HepG2 (cell line): ENCODE data around the gene OAS1. TPM values are rescaled to one million over a fixed set of nuclear protein-coding genes. Genes with fewer than 3 reads are reported as not detected.

Experiments used
- ATAC-seq: fragments of 200-7000 bp; cut with Tn5 transposase; 3 replicates; pipeline ENCODE4 v1.9.1; 2020; ENCODE audit warnings: mild to moderate bottlenecking, moderate library complexity
- BruUV-seq: library from RNA; stranded (reverse); fragments of 400-500 nt; replicated peaks from 2 replicates; lab custom pipeline; 2021; lab: Mats Ljungman, UMichigan
- CTCF ChIA-PET: fragments of 300-600 bp; formaldehyde crosslinking; extraction: SDS; loops from one replicate; lab custom pipeline; 2021; ENCODE audit warnings: low total read pairs, inconsistent platforms, low intra/inter-chr PET ratio; lab: Yijun Ruan, JAX
- POLR2A ChIA-PET: fragments of 350-600 bp; sonication (Branson Sonifier 250); formaldehyde crosslinking; loops from one replicate; lab custom pipeline; 2020; ENCODE audit warnings: antibody characterized with exemption, inconsistent platforms; lab: Yijun Ruan, JAX
- DNase-seq: peaks from one replicate; pipeline ENCODE4 v3.0.0-alpha.2; 2015; ENCODE audit warnings: low spot score
- FAIRE-seq: peaks from 3 replicates; lab custom pipeline; 2011; peaks lifted over from hg19 to GRCh38; lab: Jason Lieb, UNC
- H2AFZ ChIP-seq: one replicate; pipeline ENCODE4 v1.6.1; 2011; ENCODE audit warnings: low read length, inconsistent platforms
- H3K27ac ChIP-seq: fragments of 300-600 bp; 3 replicates; pipeline ENCODE4 v1.8.0; 2011; ENCODE audit warnings: mixed run types, mild to moderate bottlenecking, mixed read lengths, low read length, inconsistent platforms; ENCODE audit not compliant: insufficient read depth; ENCODE audit errors: extremely low read length
- H3K27me3 ChIP-seq, 2 experiments: fragments of 200-600 bp in 1 of 2; 2 replicates in 1 of 2; 3 replicates in 1 of 2; pipeline versions ENCODE4 v1.6.0 to v1.8.0; 2011; ENCODE audit warnings: low read length in 2 of 2, mild to moderate bottlenecking in 2 of 2, moderate library complexity in 2 of 2, inconsistent platforms in 1 of 2; ENCODE audit not compliant: insufficient read depth in 2 of 2, control insufficient read depth in 1 of 2
- H3K36me3 ChIP-seq, 2 experiments: fragments of 200-600 bp in 1 of 2; replicated peaks in 1 of 2; 2 replicates in 1 of 2; 3 replicates in 1 of 2; pipeline versions ENCODE4 v1.5.1 to v1.8.0; 2011; ENCODE audit warnings: low read length in 2 of 2, inconsistent platforms in 1 of 2; ENCODE audit not compliant: insufficient read depth in 2 of 2, control insufficient read depth in 1 of 2
- H3K4me1 ChIP-seq: 2 replicates; pipeline ENCODE4 v1.5.1; 2012; ENCODE audit warnings: low read length, inconsistent platforms; ENCODE audit not compliant: insufficient read depth
- H3K4me2 ChIP-seq: 2 replicates; pipeline ENCODE4 v1.6.0; 2011; ENCODE audit warnings: low read depth, low read length, inconsistent platforms
- H3K4me3 ChIP-seq, 3 experiments: fragments of 200-600 bp in 1 of 3; sonication (generic), shearing (Covaris generic) in 1 of 3; replicated peaks in 1 of 3; 2 replicates each; pipeline ENCODE4 v1.5.1; 2011 to 2016; ENCODE audit warnings: low read length in 3 of 3, inconsistent platforms in 2 of 3, low read depth in 2 of 3, mild to moderate bottlenecking in 2 of 3, control low read depth in 1 of 3, mixed read lengths in 1 of 3; ENCODE audit not compliant: insufficient read depth in 1 of 3
- H3K79me2 ChIP-seq: one replicate; pipeline ENCODE4 v1.6.1; 2011; ENCODE audit warnings: low read length, inconsistent platforms; ENCODE audit not compliant: insufficient read depth
- H3K9ac ChIP-seq: 2 replicates; pipeline ENCODE4 v1.6.0; 2011; ENCODE audit warnings: mild to moderate bottlenecking, low read depth, low read length, inconsistent platforms; ENCODE audit not compliant: insufficient read depth
- H3K9me3 ChIP-seq: 2 replicates; pipeline ENCODE4 v1.5.1; 2012; ENCODE audit warnings: mild to moderate bottlenecking, low read length
- H4K20me1 ChIP-seq: 2 replicates; pipeline ENCODE4 v1.6.0; 2011; ENCODE audit warnings: inconsistent platforms, mild to moderate bottlenecking, low read length, moderate library complexity; ENCODE audit not compliant: insufficient read depth
- PPARG ChIP-seq: conservative IDR thresholded peaks from 2 replicates; pipeline ENCODE4 v1.6.1; 2016; ENCODE audit warnings: missing biosample characterization, missing genetic modification reagents
- ZBTB34 ChIP-seq: sonication (generic); formaldehyde crosslinking; IDR thresholded peaks from 2 replicates; pipeline ENCODE4 v1.8.0; 2022; ENCODE audit warnings: mild to moderate bottlenecking, missing genetic modification reagents
- ZC3H4 ChIP-seq: sonication (generic); formaldehyde crosslinking; IDR thresholded peaks from 2 replicates; pipeline ENCODE4 v1.4.0; 2020; ENCODE audit warnings: missing genetic modification reagents, borderline replicate concordance
- ZFP82 ChIP-seq: sonication (generic); formaldehyde crosslinking; IDR thresholded peaks from 2 replicates; pipeline ENCODE4 v1.5.1; 2020; ENCODE audit warnings: mild to moderate bottlenecking, missing genetic modification reagents, borderline replicate concordance
- ZNF784 ChIP-seq: sonication (generic); formaldehyde crosslinking; IDR thresholded peaks from 2 replicates; pipeline ENCODE4 v1.5.1; 2020; ENCODE audit warnings: missing genetic modification reagents, mild to moderate bottlenecking, borderline replicate concordance
- WGBS: methylation state at CpG from one replicate; pipeline ENCODE4 v1.1.6; 2017; ENCODE audit warnings: low lambda C conversion rate; 5-methylcytosine and 5-hydroxymethylcytosine counted together
- in situ Hi-C: cut with HindIII; loops from 2 replicates; pipeline ENCODE4 v1.10.0; 2017; ENCODE audit warnings: low pct_unique_long_range_greater_than_20kb; ENCODE audit not compliant: extremely low pct_ligation_motif_present
- intact Hi-C: fragments of 100-400 bp; cut with micrococcal nuclease; formaldehyde crosslinking; loops from one replicate; pipeline ENCODE4 v1.10.0; 2022; ENCODE audit not compliant: unreplicated experiment
- polyA plus RNA-seq, 8 experiments: library from polyadenylated mRNA; depleted of rRNA in 3 of 8; stranded (reverse) in 7 of 8; unstranded in 1 of 8; fragments of >200 nt; fragmentation: Illumina TruSeq in 4 of 8; extraction: Trizol in 4 of 8; gene quantifications; 2 replicates each; pipeline versions ENCODE4 v1.2.1 to v1.2.3, GENCODE V29; 2011 to 2016; ENCODE audit warnings: low read depth in 4 of 8, missing spikeins in 1 of 8, mixed read lengths in 1 of 8; ENCODE audit not compliant: insufficient read depth in 1 of 8
- total RNA-seq, 5 experiments: library from RNA; depleted of rRNA; stranded (reverse); fragments of >200 nt; fragmentation: Illumina TruSeq; extraction: Trizol; gene quantifications; 2 replicates each; pipeline ENCODE4 v1.2.3, GENCODE V29; 2016; ENCODE audit warnings: low read depth in 1 of 5

Gene OAS1
- total and polyA plus RNA-seq, 2 of the 13 experiments (the other 11 are each of a cell fraction or from before 2014, with no cell fraction given): 6.5 to 10.6 TPM

DNA sequence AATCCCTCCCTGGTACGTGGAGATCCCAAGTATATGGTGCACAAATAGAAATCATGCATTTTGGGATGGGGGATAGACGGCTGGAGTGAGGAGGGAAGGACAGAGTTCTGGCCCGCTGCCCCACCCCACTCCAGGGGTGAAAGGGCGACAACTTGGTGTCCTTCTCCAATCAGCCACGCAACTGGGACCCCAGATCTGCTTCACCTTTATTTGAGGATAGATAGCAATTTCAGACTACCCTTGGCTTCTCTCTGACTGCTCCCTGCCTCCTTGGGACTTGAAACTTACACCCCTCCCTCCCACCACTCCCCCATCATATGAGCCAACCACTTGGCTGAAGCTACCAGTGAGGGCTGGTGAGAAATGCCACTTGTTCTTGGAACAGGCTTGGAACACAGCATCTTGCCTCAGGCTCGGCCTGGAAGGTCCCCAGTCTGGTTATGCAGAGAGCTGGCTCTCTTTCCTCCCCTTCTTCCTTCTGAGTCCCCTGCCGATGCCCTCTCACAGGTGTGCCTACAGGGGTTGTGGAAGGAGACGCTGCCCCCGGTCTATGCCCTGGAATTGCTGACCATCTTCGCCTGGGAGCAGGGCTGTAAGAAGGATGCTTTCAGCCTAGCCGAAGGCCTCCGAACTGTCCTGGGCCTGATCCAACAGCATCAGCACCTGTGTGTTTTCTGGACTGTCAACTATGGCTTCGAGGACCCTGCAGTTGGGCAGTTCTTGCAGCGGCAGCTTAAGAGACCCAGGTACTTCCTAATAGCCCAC, 39.7 kb downstream of the OAS1 start:
- Histone ChIP-seq H3K27me3 (no peaks in the 10 kb centered on the region), H3K9me3 (no peaks in the 10 kb centered on the region), H3K4me1 (no peaks in the 10 kb centered on the region), H3K36me3 (peaks cover 2 to 18% of the 10 kb centered on the region in 2 experiments; a peak in 4 of 5 replicates), H2AFZ (no peak overlapping the region), H3K9ac (no peak overlapping the region)
- no TSS peak for BruUV-seq
- POLR2A ChIA-PET: no interaction called here
- in situ Hi-C loops: no loop called here
- TF ChIP-seq ZBTB34 (no peak), ZC3H4 (CRISPR knock-in tag) (no peak), PPARG (CRISPR knock-in tag) (no peak), ZFP82 (no peak), ZNF784 (CRISPR knock-in tag) (no peak)
- TF ChIP-seq, all 625 proteins: peak for 0
- no peak overlapping the region for H3K27ac ChIP-seq
- intact Hi-C loops: no loop called here
- DNase-seq: no peak
- H4K20me1 ChIP-seq: no peaks in the 10 kb centered on the region
- no peak overlapping the region for H3K4me2 ChIP-seq
- ATAC-seq: no peak
- no peak for FAIRE-seq
- H3K4me3 ChIP-seq: no peak overlapping the region
- WGBS: 84% methylated on average over 8 of the region's 14 CpGs
- CTCF ChIA-PET: no interaction called here
- H3K79me2 ChIP-seq: no peaks in the 10 kb centered on the region
